ENCODE measurements around the gene CAMSAP1.

DNA sequence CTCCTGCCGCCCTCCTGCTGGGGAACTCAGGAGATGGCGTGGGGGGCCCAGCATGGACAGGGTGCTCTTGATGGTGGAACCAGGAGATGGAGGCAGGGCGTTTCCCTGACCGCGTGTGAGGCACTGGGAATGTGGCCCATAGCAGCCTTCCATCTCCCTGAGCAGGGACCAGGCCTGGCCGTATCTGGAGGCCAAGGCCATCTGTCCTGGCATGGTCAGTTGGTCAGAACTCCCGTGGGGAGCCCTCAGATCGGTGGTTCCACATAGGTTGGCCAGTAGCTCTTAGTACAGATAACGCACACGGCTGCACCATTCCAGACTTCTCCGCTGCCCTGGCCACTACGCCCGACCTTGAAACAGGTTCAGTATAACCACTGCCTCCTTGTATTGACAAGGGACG, 127.8 kb downstream of the CAMSAP1 start:
- no peak for TF ChIP-seq POLR2A (IDR thresholded peaks at IDR 0.05)
- TF ChIP-seq, protein P1, sequence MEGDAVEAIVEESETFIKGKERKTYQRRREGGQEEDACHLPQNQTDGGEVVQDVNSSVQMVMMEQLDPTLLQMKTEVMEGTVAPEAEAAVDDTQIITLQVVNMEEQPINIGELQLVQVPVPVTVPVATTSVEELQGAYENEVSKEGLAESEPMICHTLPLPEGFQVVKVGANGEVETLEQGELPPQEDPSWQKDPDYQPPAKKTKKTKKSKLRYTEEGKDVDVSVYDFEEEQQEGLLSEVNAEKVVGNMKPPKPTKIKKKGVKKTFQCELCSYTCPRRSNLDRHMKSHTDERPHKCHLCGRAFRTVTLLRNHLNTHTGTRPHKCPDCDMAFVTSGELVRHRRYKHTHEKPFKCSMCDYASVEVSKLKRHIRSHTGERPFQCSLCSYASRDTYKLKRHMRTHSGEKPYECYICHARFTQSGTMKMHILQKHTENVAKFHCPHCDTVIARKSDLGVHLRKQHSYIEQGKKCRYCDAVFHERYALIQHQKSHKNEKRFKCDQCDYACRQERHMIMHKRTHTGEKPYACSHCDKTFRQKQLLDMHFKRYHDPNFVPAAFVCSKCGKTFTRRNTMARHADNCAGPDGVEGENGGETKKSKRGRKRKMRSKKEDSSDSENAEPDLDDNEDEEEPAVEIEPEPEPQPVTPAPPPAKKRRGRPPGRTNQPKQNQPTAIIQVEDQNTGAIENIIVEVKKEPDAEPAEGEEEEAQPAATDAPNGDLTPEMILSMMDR (IDR thresholded peaks at IDR 0.05): no peak
